Measurements from ENCODE around the gene SH3GL1. TPM values are rescaled to one million over a fixed set of nuclear protein-coding genes. Genes with fewer than 3 reads are reported as not detected.
A peak's percentile ranks its signal among the peaks of the same experiment; 100 is the strongest.

Gene SH3GL1
- total and polyA plus RNA-seq, 9 of the 15 experiments (the other 6 are each of a cell fraction or from before 2014, with no cell fraction given) = 1.7 to 75.3 (median 25.7) TPM

GRCh38 chr19:4402171-4403004 lies 2.0 kb upstream of the SH3GL1 start, which contains the start of gene CHAF1A (continued):
- no peak for TF ChIP-seq ZNF609 (CRISPR knock-in tag; IDR thresholded peaks at IDR 0.05; ENCODE audit: borderline replicate concordance)
- no peak for TF ChIP-seq KAT2B (IDR thresholded peaks at IDR 0.05; ENCODE audit: low read depth, low read length)
- TF ChIP-seq PKNOX1 (IDR thresholded peaks at IDR 0.05) = peak; percentile 99
- no peak for TF ChIP-seq U2AF2 (optimal IDR thresholded peaks at IDR 0.05; ENCODE audit: low read depth, low read length)
- TF ChIP-seq, protein P1, sequence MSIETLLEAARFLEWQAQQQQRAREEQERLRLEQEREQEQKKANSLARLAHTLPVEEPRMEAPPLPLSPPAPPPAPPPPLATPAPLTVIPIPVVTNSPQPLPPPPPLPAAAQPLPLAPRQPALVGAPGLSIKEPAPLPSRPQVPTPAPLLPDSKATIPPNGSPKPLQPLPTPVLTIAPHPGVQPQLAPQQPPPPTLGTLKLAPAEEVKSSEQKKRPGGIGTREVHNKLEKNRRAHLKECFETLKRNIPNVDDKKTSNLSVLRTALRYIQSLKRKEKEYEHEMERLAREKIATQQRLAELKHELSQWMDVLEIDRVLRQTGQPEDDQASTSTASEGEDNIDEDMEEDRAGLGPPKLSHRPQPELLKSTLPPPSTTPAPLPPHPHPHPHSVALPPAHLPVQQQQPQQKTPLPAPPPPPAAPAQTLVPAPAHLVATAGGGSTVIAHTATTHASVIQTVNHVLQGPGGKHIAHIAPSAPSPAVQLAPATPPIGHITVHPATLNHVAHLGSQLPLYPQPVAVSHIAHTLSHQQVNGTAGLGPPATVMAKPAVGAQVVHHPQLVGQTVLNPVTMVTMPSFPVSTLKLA (conservative IDR thresholded peaks at IDR 0.05) = peak in 1 of 2 experiments; percentile 74; a peak in 3 of 4 replicates
- TF ChIP-seq NEUROD1 (IDR thresholded peaks at IDR 0.05; ENCODE audit: borderline replicate concordance, low read depth, low read length, partially characterized antibody) = peak; percentile 94
- TF ChIP-seq PHB (CRISPR knock-in tag; IDR thresholded peaks at IDR 0.05) = no peak
- TF ChIP-seq LEF1 (IDR thresholded peaks at IDR 0.05) = no peak
- no peak for TF ChIP-seq E2F5 (CRISPR knock-in tag; IDR thresholded peaks at IDR 0.05)
- no peak for TF ChIP-seq POLR3A (IDR thresholded peaks at IDR 0.05; ENCODE audit: borderline replicate concordance, extremely low read depth, insufficient read depth, insufficient read length)
- TF ChIP-seq SRF (CRISPR knock-in tag; IDR thresholded peaks at IDR 0.05) = 0 out of 4 replicates have a peak, but pooled peaks of 1 of the 2 experiments have one; percentile 66
- TF ChIP-seq, protein P2, sequence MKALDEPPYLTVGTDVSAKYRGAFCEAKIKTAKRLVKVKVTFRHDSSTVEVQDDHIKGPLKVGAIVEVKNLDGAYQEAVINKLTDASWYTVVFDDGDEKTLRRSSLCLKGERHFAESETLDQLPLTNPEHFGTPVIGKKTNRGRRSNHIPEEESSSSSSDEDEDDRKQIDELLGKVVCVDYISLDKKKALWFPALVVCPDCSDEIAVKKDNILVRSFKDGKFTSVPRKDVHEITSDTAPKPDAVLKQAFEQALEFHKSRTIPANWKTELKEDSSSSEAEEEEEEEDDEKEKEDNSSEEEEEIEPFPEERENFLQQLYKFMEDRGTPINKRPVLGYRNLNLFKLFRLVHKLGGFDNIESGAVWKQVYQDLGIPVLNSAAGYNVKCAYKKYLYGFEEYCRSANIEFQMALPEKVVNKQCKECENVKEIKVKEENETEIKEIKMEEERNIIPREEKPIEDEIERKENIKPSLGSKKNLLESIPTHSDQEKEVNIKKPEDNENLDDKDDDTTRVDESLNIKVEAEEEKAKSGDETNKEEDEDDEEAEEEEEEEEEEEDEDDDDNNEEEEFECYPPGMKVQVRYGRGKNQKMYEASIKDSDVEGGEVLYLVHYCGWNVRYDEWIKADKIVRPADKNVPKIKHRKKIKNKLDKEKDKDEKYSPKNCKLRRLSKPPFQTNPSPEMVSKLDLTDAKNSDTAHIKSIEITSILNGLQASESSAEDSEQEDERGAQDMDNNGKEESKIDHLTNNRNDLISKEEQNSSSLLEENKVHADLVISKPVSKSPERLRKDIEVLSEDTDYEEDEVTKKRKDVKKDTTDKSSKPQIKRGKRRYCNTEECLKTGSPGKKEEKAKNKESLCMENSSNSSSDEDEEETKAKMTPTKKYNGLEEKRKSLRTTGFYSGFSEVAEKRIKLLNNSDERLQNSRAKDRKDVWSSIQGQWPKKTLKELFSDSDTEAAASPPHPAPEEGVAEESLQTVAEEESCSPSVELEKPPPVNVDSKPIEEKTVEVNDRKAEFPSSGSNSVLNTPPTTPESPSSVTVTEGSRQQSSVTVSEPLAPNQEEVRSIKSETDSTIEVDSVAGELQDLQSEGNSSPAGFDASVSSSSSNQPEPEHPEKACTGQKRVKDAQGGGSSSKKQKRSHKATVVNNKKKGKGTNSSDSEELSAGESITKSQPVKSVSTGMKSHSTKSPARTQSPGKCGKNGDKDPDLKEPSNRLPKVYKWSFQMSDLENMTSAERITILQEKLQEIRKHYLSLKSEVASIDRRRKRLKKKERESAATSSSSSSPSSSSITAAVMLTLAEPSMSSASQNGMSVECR (CRISPR knock-in tag; IDR thresholded peaks at IDR 0.05) = peak; percentile 64; the same call in 1 of the 2 replicates

All from K562 (cell line).